CD4-positive, alpha-beta T cell (primary cell): ENCODE results near the gene RSPO3. TPM values are rescaled to one million over a fixed set of nuclear protein-coding genes. Genes with fewer than 3 reads are reported as not detected.

Experiments used
- ATAC-seq: fragments of 200-7000 bp; cut with Tn5 transposase; one replicate; pipeline ENCODE4 v1.10.0; 2022; ENCODE audit warnings: mild to moderate bottlenecking; ENCODE audit not compliant: poor library complexity
- CTCF ChIA-PET: fragments of 350-600 bp; sonication (Branson Sonifier 250); formaldehyde crosslinking; loops from one replicate; lab custom pipeline; 2021; ENCODE audit warnings: antibody characterized with exemption, inconsistent platforms; lab: Charles Lee
- POLR2A ChIA-PET: fragments of 350-600 bp; sonication (Branson Sonifier 250); formaldehyde crosslinking; loops from one replicate; lab custom pipeline; 2021; ENCODE audit warnings: antibody characterized with exemption, inconsistent platforms; lab: Charles Lee
- DNase-seq, 14 experiments: peaks; one replicate each; pipeline ENCODE4 v3.0.0-alpha.2; 2013 to 2020; ENCODE audit warnings: mixed read lengths in 2 of 14
- H3K27ac ChIP-seq, 2 donors: one replicate each; pipeline versions ENCODE4 v1.5.1 to v1.7.0; 2013; ENCODE audit warnings: low read length in 2 of 2, low read depth in 1 of 2, mild to moderate bottlenecking in 1 of 2
- H3K27me3 ChIP-seq, 2 experiments: 1 replicate in 1 of 2; 2 replicates in 1 of 2; pipeline versions ENCODE4 v1.6.1 to v1.7.0; 2013; ENCODE audit warnings: low read length in 2 of 2, control low read depth in 1 of 2, mild to moderate bottlenecking in 1 of 2, moderate library complexity in 1 of 2; ENCODE audit not compliant: insufficient read depth in 2 of 2, control insufficient read depth in 1 of 2
- H3K36me3 ChIP-seq: one replicate; pipeline ENCODE4 v1.6.1; 2013; ENCODE audit warnings: low read length, control low read depth; ENCODE audit not compliant: insufficient read depth
- H3K4me1 ChIP-seq: one replicate; pipeline ENCODE4 v1.6.1; 2013; ENCODE audit warnings: low read length, control low read depth; ENCODE audit not compliant: insufficient read depth
- H3K4me3 ChIP-seq: one replicate; pipeline ENCODE4 v1.5.1; 2013; ENCODE audit warnings: mild to moderate bottlenecking, low read length, moderate library complexity
- H3K9me3 ChIP-seq, 2 experiments: 1 replicate in 1 of 2; 2 replicates in 1 of 2; pipeline versions ENCODE4 v1.6.1 to v1.7.0; 2013; ENCODE audit warnings: low read length in 2 of 2, mild to moderate bottlenecking in 2 of 2, control low read depth in 1 of 2, moderate library complexity in 1 of 2; ENCODE audit not compliant: control insufficient read depth in 1 of 2, insufficient read depth in 1 of 2
- H3K27ac Mint-ChIP-seq: one replicate; pipeline ENCODE4 v1.8.0; 2020; ENCODE audit warnings: mixed read lengths
- H3K27me3 Mint-ChIP-seq: one replicate; pipeline ENCODE4 v1.8.0; 2021; ENCODE audit warnings: mixed read lengths
- H3K36me3 Mint-ChIP-seq: one replicate; pipeline ENCODE4 v1.8.0; 2021; ENCODE audit warnings: low read depth, mixed read lengths
- H3K4me1 Mint-ChIP-seq: one replicate; pipeline ENCODE4 v1.8.0; 2021; ENCODE audit warnings: low read depth, mixed read lengths
- H3K4me3 Mint-ChIP-seq: one replicate; pipeline ENCODE4 v1.8.0; 2020; ENCODE audit warnings: mild to moderate bottlenecking, mixed read lengths
- H3K9me3 Mint-ChIP-seq: one replicate; pipeline ENCODE4 v1.8.0; 2020; ENCODE audit warnings: mixed read lengths
- intact Hi-C, 2 experiments: fragments of 100-400 bp; cut with DNase I in 1 of 2; cut with micrococcal nuclease in 1 of 2; formaldehyde crosslinking; loops; one replicate each; pipeline versions ENCODE4 v1.15.1 to v1.9.0; 2023 to 2025; cut with DNase I, micrococcal nuclease
- total RNA-seq, 174 experiments: library from RNA in 2 of 174; stranded (reverse) in 2 of 174; gene quantifications; one replicate each; pipeline ENCODE4 v1.2.3 and lab custom pipeline; 2021 to 2026
- TF ChIP-seq, protein P1 (sequence below): fragments of 200-600 bp; IDR thresholded peaks from one replicate; pipeline ENCODE4 v1.8.0; 2022; ENCODE audit warnings: antibody characterized with exemption, mild to moderate bottlenecking

Gene RSPO3
- total RNA-seq, 2 experiments from 2014 or later: not detected

DNA sequence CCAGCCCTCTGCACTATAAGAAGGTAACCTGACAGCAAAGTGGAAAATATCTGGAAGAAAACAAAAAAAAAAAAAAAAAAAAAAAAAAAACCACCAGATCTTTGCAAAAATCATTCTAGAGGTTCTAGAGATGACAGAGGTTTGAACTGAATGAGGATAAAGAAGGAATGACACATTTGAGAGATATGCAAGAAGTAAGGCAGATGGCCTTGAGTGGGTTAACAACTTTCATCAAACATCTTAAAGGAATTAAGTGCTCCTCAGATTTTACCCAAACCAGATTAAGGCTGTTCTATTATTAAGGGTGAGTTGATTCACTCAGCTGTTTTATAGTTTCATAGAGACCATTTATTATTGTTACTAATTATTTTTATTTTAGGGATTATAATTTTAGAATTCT, 62.0 kb downstream of the RSPO3 start:
- Mint-ChIP-seq H3K9me3 (no peaks in the 10 kb centered on the region), H3K36me3 (no peaks in the 10 kb centered on the region), H3K27me3 (peaks cover 33% of the 10 kb centered on the region), H3K4me1 (no peaks in the 10 kb centered on the region), H3K27ac (no peak overlapping the region), H3K4me3 (no peak overlapping the region)
- H3K27me3 ChIP-seq: peaks cover 0 to 8% of the 10 kb centered on the region in 2 experiments
- H3K4me1 ChIP-seq: no peaks in the 10 kb centered on the region
- H3K4me3 ChIP-seq: no peak overlapping the region
- DNase-seq: no peak
- intact Hi-C loops: no loop called here
- TF ChIP-seq, protein P1, sequence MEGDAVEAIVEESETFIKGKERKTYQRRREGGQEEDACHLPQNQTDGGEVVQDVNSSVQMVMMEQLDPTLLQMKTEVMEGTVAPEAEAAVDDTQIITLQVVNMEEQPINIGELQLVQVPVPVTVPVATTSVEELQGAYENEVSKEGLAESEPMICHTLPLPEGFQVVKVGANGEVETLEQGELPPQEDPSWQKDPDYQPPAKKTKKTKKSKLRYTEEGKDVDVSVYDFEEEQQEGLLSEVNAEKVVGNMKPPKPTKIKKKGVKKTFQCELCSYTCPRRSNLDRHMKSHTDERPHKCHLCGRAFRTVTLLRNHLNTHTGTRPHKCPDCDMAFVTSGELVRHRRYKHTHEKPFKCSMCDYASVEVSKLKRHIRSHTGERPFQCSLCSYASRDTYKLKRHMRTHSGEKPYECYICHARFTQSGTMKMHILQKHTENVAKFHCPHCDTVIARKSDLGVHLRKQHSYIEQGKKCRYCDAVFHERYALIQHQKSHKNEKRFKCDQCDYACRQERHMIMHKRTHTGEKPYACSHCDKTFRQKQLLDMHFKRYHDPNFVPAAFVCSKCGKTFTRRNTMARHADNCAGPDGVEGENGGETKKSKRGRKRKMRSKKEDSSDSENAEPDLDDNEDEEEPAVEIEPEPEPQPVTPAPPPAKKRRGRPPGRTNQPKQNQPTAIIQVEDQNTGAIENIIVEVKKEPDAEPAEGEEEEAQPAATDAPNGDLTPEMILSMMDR: no peak
- no peak for ATAC-seq
- H3K36me3 ChIP-seq: no peaks in the 10 kb centered on the region
- ChIA-PET POLR2A (no interaction called here), CTCF (no interaction called here)
- H3K9me3 ChIP-seq: no peaks in the 10 kb centered on the region
- no peak overlapping the region for H3K27ac ChIP-seq

DNA sequence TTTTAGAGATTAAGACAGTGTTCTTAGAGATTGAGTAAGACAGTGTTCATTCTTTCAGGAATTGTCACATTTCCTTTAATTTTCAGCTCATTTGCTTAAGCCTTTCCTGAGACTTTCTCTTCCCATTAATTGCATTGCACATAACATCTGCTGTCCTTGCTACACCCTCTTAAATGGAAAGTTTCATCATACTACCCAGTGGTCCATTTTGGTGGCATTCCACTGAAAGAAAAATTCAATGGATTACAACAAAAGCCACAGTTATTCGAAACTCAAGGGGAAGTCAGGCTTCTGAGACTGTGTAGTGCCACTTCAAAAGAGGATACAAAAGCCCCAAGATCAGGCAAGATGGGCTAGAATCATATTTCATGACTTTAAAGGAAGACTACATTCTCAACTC, 64.0 kb downstream of the RSPO3 start:
- Histone ChIP-seq H3K36me3 (no peaks in the 10 kb centered on the region), H3K27me3 (peaks cover 0 to 8% of the 10 kb centered on the region in 2 experiments), H3K9me3 (no peaks in the 10 kb centered on the region), H3K27ac (no peak overlapping the region), H3K4me1 (no peaks in the 10 kb centered on the region), H3K4me3 (no peak overlapping the region)
- ATAC-seq (no peak), DNase-seq (no peak)
- Mint-ChIP-seq H3K4me3 (no peak overlapping the region), H3K27me3 (peaks cover 25% of the 10 kb centered on the region), H3K36me3 (no peaks in the 10 kb centered on the region), H3K9me3 (no peaks in the 10 kb centered on the region), H3K27ac (no peak overlapping the region), H3K4me1 (no peaks in the 10 kb centered on the region)
- TF ChIP-seq, protein P1: no peak
- POLR2A ChIA-PET: no interaction called here
- CTCF ChIA-PET: no interaction called here
- intact Hi-C loops: no loop called here

DNA sequence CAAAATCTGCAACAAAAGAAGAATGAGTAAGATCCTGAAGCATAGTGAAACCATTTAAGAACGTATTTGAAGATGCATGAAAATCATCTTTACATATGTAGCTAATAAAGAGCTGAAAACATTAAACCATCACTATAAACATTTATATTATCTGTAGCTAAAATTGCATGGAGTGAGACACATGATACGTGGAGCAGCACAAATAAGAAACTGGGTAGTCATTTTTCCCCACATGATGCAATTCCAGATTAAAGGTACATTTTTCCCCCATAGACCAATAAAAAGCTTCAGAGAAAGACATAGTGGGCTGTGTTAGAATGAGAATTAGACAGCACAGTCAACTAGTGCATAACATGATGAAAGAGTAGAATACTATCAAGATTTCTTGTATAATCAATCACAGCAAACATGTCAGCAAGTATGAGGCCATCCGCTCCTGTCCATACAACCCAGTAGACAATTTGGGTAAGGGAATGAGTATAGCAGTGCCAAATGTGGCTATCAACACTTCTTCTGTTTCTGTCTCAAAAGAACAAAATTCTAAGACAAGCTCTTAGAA, 67.0 kb downstream of the RSPO3 start:
- H3K27me3 ChIP-seq: no peaks in the 10 kb centered on the region
- H3K4me3 Mint-ChIP-seq: no peak overlapping the region
- H3K4me1 Mint-ChIP-seq: no peaks in the 10 kb centered on the region
- no peaks in the 10 kb centered on the region for H3K36me3 Mint-ChIP-seq
- DNase-seq (no peak), ATAC-seq (no peak)
- H3K9me3 Mint-ChIP-seq: no peaks in the 10 kb centered on the region
- H3K4me1 ChIP-seq: no peaks in the 10 kb centered on the region
- no peak overlapping the region for H3K27ac ChIP-seq
- TF ChIP-seq, protein P1: no peak
- no peak overlapping the region for H3K4me3 ChIP-seq
- peaks cover 9% of the 10 kb centered on the region for H3K27me3 Mint-ChIP-seq
- POLR2A ChIA-PET: no interaction called here
- H3K27ac Mint-ChIP-seq: no peak overlapping the region
- CTCF ChIA-PET: no interaction called here
- no peaks in the 10 kb centered on the region for H3K36me3 ChIP-seq
- intact Hi-C loops: loop anchor here (5.0 kb wide), 2 partner anchors 82 to 352 kb away; partner anchors contain the start of gene RNF146 (in 1 of the 2)
- no peaks in the 10 kb centered on the region for H3K9me3 ChIP-seq
